SK-N-MC (cell line): ENCODE data around the gene KAZN.

Experiments used
- EZH2 ChIP-seq: fragments of 200-600 bp; sonication (generic); IDR thresholded peaks from one replicate; pipeline ENCODE4 v1.6.1; 2017; ENCODE audit warnings: antibody characterized with exemption
- POLR2AphosphoS5 ChIP-seq: IDR thresholded peaks from 2 replicates; pipeline ENCODE4 v1.6.1; 2012; ENCODE audit warnings: mild to moderate bottlenecking, low read depth, low read length, borderline replicate concordance

DNA sequence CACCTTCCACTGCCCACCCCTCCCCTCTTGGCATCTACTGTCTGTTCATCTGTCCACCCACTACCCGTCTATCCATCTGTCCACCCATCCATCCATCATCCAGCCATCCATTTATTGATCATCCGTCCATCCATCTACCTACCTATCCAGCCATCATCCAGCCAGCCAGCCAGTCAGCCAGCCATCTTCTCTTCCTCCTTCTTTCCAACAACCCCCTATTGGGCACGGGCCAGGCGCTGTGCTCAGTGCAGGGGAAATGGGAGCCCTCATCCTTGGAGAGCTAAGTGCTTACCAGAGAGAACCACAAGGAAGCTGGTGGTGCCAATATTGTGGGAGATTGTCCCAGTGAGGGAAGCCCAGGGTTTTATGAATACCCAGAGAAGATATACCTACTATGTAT, 503.3 kb downstream of the KAZN start:
- TF ChIP-seq EZH2 (no peak), POLR2AphosphoS5 (no peak)
